G401.6 (cell line): ENCODE data around the gene ZNF892.
"Not testable (repeated sequence)": the region's sequence is repeated elsewhere in the genome, so short reads cannot be mapped to it uniquely, and the experiment has no call there.

Experiments
- FAIRE-seq: peaks from 2 replicates; lab custom pipeline; 2012; peaks lifted over from hg19 to GRCh38; lab: Jason Lieb, UNC

The ZNF892 gene

GRCh38 chr2:95207111-95207961 lies at the start of gene ZNF892:
TSS of gene ZNF892 (plus strand) at chr2:95207521. CDS start at chr2:95207816, 295 bp downstream.
- peak; percentile 33 for FAIRE-seq

- FAIRE-seq = no peak
Measured at GRCh38 chr2:95158441-95158840, 48.9 kb upstream of the ZNF892 start.

GRCh38 chr2:95158891-95159619 lies 48.3 kb upstream of the ZNF892 start:
- FAIRE-seq = no peak

GRCh38 chr2:95159690-95160449 lies 47.5 kb upstream of the ZNF892 start, which contains the start of gene ZNF514:
TSS of gene ZNF514 (minus strand) at chr2:95159848. CDS start at chr2:95153253, 6,595 bp downstream.
- no peak for FAIRE-seq

GRCh38 chr2:95165030-95165370 lies 42.3 kb upstream of the ZNF892 start:
- FAIRE-seq = no peak

GRCh38 chr2:95165371-95166064 lies 41.8 kb upstream of the ZNF892 start, which contains the start of gene ZNF2:
TSS of gene ZNF2 (plus strand) at chr2:95165809. CDS start at chr2:95176227, 10,418 bp downstream.
- peak; percentile 91 for FAIRE-seq

- no peak for FAIRE-seq
Measured at GRCh38 chr2:95166065-95166763, 41.1 kb upstream of the ZNF892 start.

- FAIRE-seq = no peak
Measured at GRCh38 chr2:95171902-95172301, 35.4 kb upstream of the ZNF892 start.

GRCh38 chr2:95174031-95174542 lies 33.2 kb upstream of the ZNF892 start:
- FAIRE-seq = no peak

- no peak for FAIRE-seq
Measured at GRCh38 chr2:95179451-95179850, 27.9 kb upstream of the ZNF892 start.

GRCh38 chr2:95181774-95182173 lies 25.5 kb upstream of the ZNF892 start:
- FAIRE-seq = no peak

GRCh38 chr2:95185197-95185596 lies 22.1 kb upstream of the ZNF892 start:
- no peak for FAIRE-seq

GRCh38 chr2:95185973-95186372 lies 21.3 kb upstream of the ZNF892 start:
- FAIRE-seq = no peak

GRCh38 chr2:95192956-95193355 lies 14.4 kb upstream of the ZNF892 start:
- not testable (repeated sequence) for FAIRE-seq

- FAIRE-seq = no peak
Measured at GRCh38 chr2:95203911-95204310, 3.4 kb upstream of the ZNF892 start.

- no peak for FAIRE-seq
Measured at GRCh38 chr2:95204396-95204795, 2.9 kb upstream of the ZNF892 start.

- no peak for FAIRE-seq
Measured at GRCh38 chr2:95206096-95206495, 1.2 kb upstream of the ZNF892 start.

GRCh38 chr2:95208106-95208505 lies 785 bp downstream of the ZNF892 start:
- no peak for FAIRE-seq

- no peak for FAIRE-seq
Measured at GRCh38 chr2:95215018-95215612, 7.8 kb downstream of the ZNF892 start.

GRCh38 chr2:95220449-95220848 lies 13.1 kb downstream of the ZNF892 start:
- no peak for FAIRE-seq

GRCh38 chr2:95225658-95226057 lies 18.3 kb downstream of the ZNF892 start:
- no peak for FAIRE-seq
